HG03175 (cell line): ENCODE measurements around the gene RSRC2.
"Not testable (repeated sequence)": the region's sequence is repeated elsewhere in the genome, so short reads cannot be mapped to it uniquely, and the experiment has no call there.

Source experiments
- ATAC-seq: cut with Tn5 transposase; IDR thresholded peaks from one replicate; pipeline ENCODE4 v1.9.1; 2021; ENCODE audit warnings: mild to moderate bottlenecking, moderate library complexity; ENCODE audit not compliant: unreplicated experiment

RSRC2 gene

DNA sequence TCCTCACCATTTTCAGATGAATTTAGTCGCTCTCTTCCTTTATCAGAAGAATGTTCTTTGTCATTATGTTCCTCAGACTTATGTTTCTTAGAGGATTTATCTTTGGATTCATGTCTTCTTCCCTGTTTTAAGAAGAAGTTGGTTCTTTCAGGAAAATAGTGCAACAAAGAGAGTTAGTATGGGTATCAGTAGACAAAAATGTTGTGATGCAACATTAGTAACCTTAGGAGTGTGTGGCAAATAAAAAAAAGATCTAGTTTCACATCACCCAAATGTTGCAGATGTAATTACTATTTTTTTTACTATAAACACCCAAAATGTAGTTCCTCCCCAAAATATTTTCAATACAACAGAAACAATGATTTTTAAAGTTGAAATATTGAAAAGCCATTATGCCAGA, 7.8 kb downstream of the RSRC2 start:
- no peak for ATAC-seq

DNA sequence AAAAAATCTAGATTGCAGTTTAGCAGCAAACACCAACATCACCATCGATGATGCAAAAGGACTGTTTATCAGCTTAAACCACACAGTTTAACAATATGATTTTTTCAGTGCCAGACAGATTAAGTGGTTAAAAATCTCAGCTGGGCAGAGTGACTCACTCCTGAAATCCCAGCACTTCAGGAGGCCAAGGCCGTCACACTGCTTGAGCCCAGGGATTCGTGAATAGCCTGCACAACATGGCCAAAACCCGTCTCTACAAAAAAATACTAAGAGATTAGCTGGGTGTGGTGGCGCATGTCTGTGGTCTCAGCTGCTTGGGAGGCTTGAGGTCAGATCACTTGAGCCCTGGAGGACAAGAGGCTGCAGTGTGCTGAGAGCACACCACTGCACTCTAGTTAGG, 8.9 kb downstream of the RSRC2 start:
- no peak for ATAC-seq

GRCh38 chr12:122516544-122517361, 10.0 kb downstream of the RSRC2 start:
- no peak for ATAC-seq

GRCh38 chr12:122515275-122515674, 11.5 kb downstream of the RSRC2 start:
- ATAC-seq = no peak

DNA sequence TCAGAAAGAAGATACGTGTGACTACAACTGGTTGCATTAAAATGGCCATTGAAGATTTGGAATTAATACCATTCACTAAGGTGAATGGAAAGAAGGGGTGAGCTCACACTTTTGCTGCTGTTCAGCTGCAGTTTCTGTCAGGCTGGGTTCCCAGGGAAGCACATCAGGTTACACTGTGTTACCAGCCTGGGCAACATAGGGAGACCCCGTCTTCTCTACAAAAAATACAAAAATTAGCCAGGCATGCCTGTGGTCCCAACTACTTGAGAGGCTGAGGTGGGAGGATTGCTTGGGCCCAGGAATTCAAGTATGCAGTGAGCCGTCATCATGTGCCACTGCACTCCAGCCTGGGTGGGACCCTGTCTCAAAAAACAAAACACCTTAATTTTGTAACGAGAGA, 13.1 kb downstream of the RSRC2 start:
- ATAC-seq = no peak

DNA sequence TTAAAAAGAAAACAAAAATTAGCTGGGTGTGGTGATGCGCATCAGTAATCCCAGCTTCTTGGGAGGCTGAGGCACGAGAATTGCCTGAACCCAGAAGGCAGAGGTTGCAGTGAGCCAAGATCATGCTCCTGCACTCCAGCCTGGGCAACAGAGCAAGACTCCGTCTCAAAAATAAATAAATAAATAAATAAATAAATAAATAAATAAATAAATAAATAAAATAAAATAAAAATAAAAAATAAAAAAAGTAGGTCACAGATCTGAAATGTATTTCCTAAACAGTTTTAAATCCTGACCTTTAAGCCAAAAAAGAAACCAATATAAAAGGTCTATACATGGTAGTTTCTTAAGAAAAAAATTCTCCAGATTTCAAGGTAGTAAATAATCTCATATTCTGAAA, 13.7 kb downstream of the RSRC2 start:
- ATAC-seq = not testable (repeated sequence)

- ATAC-seq = no peak
These were observed 18.6 kb downstream of the RSRC2 start for GRCh38 chr12:122508163-122508562.

GRCh38 chr12:122506393-122506938, 20.3 kb downstream of the RSRC2 start:
- no peak for ATAC-seq

DNA sequence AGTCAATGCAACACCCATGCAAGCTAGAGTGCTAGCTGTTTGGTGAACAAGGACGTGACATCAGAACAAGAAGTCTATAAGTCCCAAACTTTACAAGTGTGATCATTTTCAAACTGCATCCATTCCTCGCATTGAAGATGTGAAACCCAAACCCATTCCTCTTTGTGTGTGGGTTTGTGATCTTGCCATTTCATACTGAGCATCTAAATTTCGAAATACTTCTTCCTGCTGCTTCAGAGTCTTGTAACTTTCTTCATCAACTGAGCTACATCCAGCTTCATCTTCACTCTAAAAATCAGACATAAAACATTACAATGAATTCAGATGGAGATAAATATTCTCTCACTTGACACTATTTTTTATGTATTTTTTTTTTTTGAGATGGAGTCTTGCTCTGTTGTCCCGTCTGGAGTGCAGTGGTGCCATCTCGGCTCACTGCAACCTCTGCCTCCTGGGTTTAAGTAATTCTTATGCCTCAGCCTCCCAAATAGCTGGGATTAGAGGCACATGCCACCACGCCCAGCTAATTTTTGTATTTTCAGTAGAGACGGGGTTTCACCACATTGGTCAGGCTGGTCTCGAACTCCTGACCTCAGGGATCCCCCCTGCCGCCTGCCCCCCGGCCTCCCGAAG, 21.2 kb downstream of the RSRC2 start:
- no peak for ATAC-seq

GRCh38 chr12:122503783-122504590, 22.7 kb downstream of the RSRC2 start:
- ATAC-seq = no peak

GRCh38 chr12:122503147-122503751, 23.5 kb downstream of the RSRC2 start:
- no peak for ATAC-seq

GRCh38 chr12:122501489-122501989, 25.2 kb downstream of the RSRC2 start:
- ATAC-seq = no peak

- peak; percentile 96 for ATAC-seq
These were observed 25.8 kb downstream of the RSRC2 start, which contains the start of gene ZCCHC8 for GRCh38 chr12:122500685-122501488. Gene ZCCHC8, minus strand, starts transcription at chr12:122500932. Its CDS starts 92 bp downstream, at chr12:122500840.

GRCh38 chr12:122499991-122500684, 26.6 kb downstream of the RSRC2 start:
- ATAC-seq = no peak

GRCh38 chr12:122495258-122495657, 31.5 kb downstream of the RSRC2 start:
- ATAC-seq = no peak

GRCh38 chr12:122493222-122493621, 33.5 kb downstream of the RSRC2 start:
- not testable (repeated sequence) for ATAC-seq

DNA sequence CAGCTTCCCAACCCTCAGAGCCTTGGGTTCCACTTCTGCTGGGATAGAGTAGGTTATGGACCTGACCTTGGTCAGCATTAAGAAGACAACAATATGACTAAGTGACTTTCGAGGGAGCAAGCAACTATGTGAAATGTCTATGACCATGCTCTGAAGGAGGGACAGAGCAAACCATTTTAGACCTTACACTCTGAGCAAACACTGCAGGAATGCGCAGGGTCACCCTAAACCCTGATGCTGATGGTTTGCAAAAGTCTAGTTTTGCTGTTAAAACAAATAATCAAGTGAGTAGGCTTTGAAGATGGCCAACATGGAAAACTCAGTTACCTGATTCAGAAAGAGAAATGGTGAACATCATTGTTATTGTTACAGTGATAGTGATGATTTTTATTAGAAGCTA, 34.7 kb downstream of the RSRC2 start:
- ATAC-seq = no peak

DNA sequence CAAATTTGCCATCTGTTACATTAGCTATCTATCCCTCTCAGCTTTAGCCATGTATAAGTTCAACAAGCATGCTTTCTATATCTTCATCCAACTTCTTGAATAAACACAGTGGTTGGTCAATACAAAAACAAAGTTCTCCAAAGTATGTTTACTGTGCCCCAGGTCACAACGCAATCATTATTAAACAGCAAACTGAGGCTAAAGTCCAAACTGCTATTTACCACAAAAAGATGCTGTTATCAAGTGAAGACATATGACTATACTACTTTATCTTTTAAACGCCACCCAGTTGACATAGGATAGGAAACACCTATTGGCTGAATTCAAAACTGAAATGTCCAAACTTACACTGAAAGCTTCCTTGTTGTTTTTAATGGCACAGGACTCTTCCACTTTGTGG, 37.7 kb downstream of the RSRC2 start:
- ATAC-seq = no peak

DNA sequence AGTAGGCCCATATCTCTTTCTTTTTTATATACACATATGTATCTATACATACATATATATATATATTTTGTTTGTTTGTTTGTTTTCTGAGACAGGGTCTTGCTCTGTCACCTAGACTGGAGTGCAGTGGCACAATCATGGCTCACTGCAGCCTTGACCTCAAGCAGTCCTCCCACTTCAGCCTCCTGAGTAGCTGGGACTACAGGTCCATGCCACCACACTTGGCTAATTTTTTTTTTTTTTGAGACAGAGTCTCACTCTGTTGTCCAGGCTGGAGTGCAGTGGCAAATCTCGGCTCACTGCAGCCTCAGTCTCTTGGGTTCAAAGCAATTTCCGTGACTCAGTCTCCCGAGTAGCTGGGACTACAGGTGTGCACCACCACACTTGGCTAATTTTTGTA, 38.9 kb downstream of the RSRC2 start:
- not testable (repeated sequence) for ATAC-seq
